Stimulated activated CD8-positive, alpha-beta memory T cell treated with anti-CD3 and anti-CD28 coated beads, Interleukin-15, amount 100 ng/mL, for 4 hours (primary cell): ENCODE measurements around the gene CYFIP1.

Experiments
- DNase-seq, 2 donors: peaks; one replicate each; pipeline ENCODE4 v3.0.0-alpha.2; 2020; ENCODE audit warnings: low read depth in 2 of 2

CYFIP1 gene

GRCh38 chr15:22918056-22918455, 62.1 kb downstream of the CYFIP1 start:
- DNase-seq, result no peak

GRCh38 chr15:22917556-22917955, 62.6 kb downstream of the CYFIP1 start:
- DNase-seq, result no peak

DNA sequence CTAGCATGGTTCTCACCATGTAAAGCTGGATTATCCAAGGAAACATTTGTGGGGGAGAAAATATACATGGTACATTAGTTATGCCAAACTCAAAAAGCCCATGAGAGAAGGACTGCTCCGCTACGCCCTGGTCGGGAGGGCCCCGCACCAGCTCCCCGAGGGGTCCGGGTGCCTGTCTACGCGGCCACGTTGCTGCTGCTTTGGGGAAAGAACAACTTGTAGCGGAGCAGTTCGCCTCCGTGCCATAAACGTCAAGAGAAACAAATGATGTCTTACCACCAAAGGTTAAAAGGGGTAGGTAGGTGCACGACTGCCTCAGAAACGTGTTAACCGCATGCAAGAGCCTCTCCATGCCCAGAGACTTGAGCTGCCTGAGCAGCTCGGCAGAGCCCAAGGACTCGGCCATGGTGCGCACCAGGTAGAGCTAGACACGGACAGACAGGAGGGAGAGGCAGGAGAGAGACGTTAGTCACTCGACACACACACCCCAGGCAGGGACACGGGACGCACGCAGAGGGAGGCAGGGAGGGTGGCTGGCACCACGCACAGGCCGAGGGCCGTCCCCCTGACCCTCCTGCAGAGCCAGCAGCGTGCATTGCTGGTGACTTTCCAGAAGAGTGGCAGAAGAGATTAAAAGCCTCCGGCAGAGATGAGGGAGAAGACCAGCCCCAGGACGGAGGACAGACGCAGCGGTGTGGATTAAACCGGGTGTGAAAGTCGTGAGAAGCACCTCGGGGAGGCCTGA, 63.4 kb downstream of the CYFIP1 start:
- no peak for DNase-seq

- DNase-seq, result no peak
Observed at GRCh38 chr15:22915866-22916515, 64.2 kb downstream of the CYFIP1 start.

DNA sequence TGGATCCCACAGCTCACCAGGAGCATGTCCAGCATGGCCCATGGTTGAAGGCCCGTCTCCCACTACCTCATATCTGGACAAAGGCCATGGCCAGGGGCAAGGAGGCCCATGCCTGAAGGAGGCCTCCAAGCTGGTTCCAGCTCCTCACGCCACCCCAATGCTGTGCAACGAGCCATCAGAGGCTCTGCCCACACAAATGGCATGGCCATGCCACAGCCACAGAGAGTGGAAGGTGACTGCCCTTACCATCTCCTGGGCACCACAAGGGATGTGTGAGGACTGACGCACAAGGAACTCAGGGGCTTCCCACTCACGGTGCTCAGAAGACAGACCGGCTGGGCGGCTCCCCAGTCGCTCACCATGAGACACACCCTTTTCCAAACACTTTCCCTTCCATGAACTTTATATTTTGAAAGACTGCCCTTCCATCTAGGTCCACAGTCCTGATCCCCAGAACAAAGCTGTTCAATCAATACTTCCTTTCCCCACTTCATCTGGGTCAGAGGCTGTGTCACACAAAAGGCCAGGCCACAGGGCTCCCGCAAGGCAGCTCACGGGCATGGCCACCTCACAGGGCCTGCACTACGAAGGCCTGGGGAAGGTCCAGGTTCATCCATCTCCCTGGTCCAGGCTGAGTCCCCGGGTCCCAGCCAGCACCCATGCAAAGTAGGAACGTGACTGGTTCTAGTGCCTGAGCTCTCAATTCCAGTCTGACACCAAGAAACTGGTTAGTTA, 66.4 kb downstream of the CYFIP1 start:
- no peak for DNase-seq

- no peak for DNase-seq
Observed at GRCh38 chr15:22912256-22912655, 67.9 kb downstream of the CYFIP1 start.

- DNase-seq, result no peak
Observed at GRCh38 chr15:22911306-22911705, 68.9 kb downstream of the CYFIP1 start.

- no peak for DNase-seq
Observed at GRCh38 chr15:22908830-22909229, 71.3 kb downstream of the CYFIP1 start.

DNA sequence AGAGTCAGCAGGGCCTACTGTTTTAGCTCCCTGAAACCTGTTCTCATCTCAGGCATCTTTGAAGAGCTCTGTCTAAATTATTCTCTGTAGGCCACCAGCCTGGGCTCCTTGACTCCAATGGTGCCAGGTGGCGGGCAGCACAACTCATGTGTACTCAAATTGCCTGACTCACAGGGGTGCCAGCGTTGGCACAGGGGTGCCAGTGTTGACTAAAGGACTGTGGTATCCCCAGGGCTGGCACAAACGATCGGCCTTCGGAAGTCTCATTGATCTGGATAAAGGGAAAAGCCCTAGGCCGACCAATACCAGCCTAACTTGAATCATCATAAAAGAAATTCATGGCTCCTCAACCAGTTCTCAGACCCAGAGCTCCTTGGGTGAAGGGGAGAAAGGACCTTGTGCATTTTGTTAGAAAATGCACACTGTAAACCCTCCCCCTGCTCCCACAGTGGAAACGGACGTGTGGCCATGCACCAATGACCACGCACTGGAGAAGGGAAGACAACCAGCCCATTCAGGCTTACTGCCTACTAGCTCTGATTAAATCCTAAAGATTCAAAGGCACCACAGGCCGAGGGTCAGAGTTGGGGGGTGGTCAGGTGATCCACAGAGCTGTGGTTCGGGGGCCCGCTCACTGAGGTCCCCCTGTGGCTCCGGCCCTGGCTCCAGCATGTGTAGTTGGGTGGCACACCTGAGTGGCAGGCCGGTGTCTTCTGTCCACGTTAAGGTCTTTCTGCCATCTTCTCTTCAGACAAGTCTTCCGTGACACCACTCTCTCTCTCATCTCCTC, 72.8 kb downstream of the CYFIP1 start:
- DNase-seq, result no peak

- no peak for DNase-seq
Observed at GRCh38 chr15:22904736-22905135, 75.4 kb downstream of the CYFIP1 start.

- DNase-seq, result no peak
Observed at GRCh38 chr15:22903961-22904534, 76.1 kb downstream of the CYFIP1 start.

DNA sequence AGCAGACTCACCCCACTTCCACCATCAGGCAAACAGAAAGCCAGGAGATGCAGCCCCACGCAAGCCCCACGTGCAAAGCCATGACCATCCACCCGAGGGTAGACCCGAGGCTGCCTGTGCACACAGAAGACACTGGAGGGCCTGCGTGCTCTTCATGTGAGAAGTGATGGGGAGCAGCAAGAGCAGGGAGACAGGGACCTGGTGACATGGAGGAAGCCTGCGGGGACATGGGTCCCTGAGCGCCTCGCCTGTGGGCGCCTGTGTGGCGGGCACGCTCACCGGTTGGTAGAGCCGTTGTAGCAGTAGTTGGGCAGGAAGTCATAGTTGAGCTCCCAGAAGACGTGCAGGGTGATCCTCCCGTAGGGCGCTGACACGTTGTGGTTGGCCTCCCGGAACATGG, 76.7 kb downstream of the CYFIP1 start:
- DNase-seq, result no peak

GRCh38 chr15:22902981-22903380, 77.2 kb downstream of the CYFIP1 start:
- no peak for DNase-seq

- no peak for DNase-seq
Observed at GRCh38 chr15:22902578-22902977, 77.6 kb downstream of the CYFIP1 start.

DNA sequence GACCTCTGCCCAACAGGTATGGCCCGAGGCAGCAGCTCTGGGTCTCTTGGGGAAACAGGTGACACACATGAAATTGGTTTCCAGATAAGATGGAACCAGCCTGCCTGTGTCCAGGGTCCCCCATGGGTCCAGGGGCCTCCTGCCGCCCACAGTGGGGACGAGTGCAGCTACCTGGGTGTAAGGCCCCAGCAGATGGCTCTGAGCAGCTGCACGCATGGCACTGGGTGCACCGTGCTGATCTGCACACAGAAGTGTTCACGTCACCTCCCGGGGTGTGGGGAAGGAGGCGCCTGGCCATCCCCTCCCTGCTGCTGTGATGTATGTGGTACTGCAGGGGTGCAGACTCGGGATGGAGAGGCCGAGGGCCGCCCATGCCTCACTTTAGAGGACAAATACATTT, 78.1 kb downstream of the CYFIP1 start:
- no peak for DNase-seq

DNA sequence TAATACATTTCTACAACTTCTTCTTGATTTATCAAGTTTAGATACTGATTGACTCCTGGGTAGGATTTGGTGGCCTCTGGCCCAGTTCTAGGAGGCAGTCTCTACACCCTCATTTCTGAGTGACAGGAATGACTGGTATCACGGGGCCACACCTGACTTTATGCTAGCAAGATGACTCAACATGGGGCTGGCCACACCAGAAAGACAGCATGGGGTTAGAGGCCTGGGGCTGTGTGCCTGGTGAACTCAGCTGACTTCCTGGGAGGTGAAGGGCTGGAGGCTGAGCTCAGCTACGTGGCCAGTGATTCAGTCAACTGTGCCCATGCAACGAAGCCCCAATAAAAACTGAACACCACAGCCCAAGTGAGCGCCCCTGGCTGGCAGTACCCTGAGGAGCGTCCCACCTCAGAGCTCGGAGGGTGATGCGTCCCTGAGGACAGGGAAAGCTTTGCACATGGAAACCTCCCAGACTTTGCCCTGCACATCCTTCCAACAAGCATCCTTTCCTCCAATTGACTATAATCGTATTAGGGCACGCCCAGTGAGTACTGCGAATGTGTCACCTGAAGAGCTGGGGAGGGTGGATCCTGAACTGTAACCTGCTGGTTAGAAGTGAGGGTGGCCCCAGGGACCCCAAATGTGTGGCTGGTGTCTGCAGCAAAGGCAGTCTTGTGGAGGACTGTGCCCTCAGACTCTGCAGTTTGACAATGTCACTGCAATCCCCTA, 84.5 kb downstream of the CYFIP1 start:
- no peak for DNase-seq

GRCh38 chr15:22893881-22894280, 86.3 kb downstream of the CYFIP1 start:
- DNase-seq, result no peak

- DNase-seq, result no peak
Observed at GRCh38 chr15:22893081-22893480, 87.1 kb downstream of the CYFIP1 start.

GRCh38 chr15:22892333-22892732, 87.8 kb downstream of the CYFIP1 start:
- DNase-seq, result no peak

DNA sequence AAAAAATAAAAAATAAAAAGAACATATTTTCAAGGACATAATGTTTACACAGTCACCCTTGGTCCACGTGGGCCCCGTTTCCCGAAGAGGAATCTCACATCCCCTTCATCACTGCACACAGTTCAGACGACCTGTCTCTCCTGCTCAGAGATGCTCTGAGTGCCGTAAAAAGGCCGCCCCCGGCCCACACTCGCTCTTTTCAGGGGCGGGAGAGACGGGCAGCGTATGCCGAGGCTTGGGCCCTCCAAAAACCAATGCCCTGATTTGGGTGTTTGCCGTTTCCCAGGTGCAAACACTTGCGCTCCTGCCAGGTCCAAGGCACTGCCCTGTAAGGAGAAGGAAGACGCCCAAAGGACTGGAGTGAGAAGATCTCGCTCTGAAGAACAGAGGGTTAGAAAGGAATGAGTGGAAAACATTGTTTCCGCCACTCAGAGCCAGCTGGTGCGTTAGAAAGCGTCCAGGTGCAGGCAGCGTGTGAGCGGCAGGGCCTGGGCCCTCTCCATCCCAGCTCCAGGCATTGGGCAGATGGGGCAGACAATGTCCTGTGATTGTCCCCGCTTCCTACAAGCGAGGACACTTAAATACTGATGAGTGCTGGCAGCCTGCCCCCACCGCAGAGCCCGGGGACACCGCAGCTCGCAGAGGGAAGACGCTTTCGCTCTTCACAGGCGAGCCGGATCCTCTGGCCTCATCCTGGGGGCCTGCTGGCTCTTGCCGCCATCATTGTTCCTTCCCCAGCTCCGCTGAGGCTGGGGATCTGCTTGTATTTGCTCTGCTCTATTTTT, 88.5 kb downstream of the CYFIP1 start:
- DNase-seq, result no peak
